HG03575 (cell line): ENCODE results near the gene PLXDC2.
A peak's percentile ranks its signal among the peaks of the same experiment; 100 is the strongest.
"Not testable (repeated sequence)": the region's sequence is repeated elsewhere in the genome, so short reads cannot be mapped to it uniquely, and the experiment has no call there.

Experiments
- ATAC-seq: cut with Tn5 transposase; IDR thresholded peaks from one replicate; pipeline ENCODE4 v1.9.1; 2021; ENCODE audit not compliant: unreplicated experiment, insufficient number of reproducible peaks, low FRiP score; ENCODE audit errors: extremely low read depth

The PLXDC2 gene

GRCh38 chr10:19998482-19998881 is 182.2 kb downstream of the PLXDC2 start:
- ATAC-seq = no peak

GRCh38 chr10:19999431-19999830 is 183.2 kb downstream of the PLXDC2 start:
- no peak for ATAC-seq

GRCh38 chr10:20002026-20002425 is 185.8 kb downstream of the PLXDC2 start:
- ATAC-seq = not testable (repeated sequence)

- ATAC-seq = no peak
These were observed 186.4 kb downstream of the PLXDC2 start for GRCh38 chr10:20002657-20003056.

- peak; percentile 23 for ATAC-seq
These were observed 187.9 kb downstream of the PLXDC2 start for GRCh38 chr10:20004087-20004523.

- no peak for ATAC-seq
These were observed 189.4 kb downstream of the PLXDC2 start for GRCh38 chr10:20005638-20006037.

- no peak for ATAC-seq
These were observed 190.1 kb downstream of the PLXDC2 start for GRCh38 chr10:20006169-20006870.

- no peak for ATAC-seq
These were observed 191.2 kb downstream of the PLXDC2 start for GRCh38 chr10:20007426-20007825.

GRCh38 chr10:20013991-20014750 is 197.9 kb downstream of the PLXDC2 start:
- no peak for ATAC-seq

- ATAC-seq = no peak
These were observed 201.7 kb downstream of the PLXDC2 start for GRCh38 chr10:20017961-20018360.

GRCh38 chr10:20020677-20021076 is 204.4 kb downstream of the PLXDC2 start:
- no peak for ATAC-seq

GRCh38 chr10:20029523-20029922 is 213.3 kb downstream of the PLXDC2 start:
- ATAC-seq = no peak

- no peak for ATAC-seq
These were observed 217.2 kb downstream of the PLXDC2 start for GRCh38 chr10:20033476-20033875.

GRCh38 chr10:20034732-20035131 is 218.5 kb downstream of the PLXDC2 start:
- no peak for ATAC-seq

- ATAC-seq = no peak
These were observed 223.8 kb downstream of the PLXDC2 start for GRCh38 chr10:20040012-20040411.

GRCh38 chr10:20041931-20042330 is 225.7 kb downstream of the PLXDC2 start:
- ATAC-seq = no peak

- ATAC-seq = not testable (repeated sequence)
These were observed 228.9 kb downstream of the PLXDC2 start for GRCh38 chr10:20045100-20045499.

- no peak for ATAC-seq
These were observed 231.9 kb downstream of the PLXDC2 start for GRCh38 chr10:20048161-20048560.

GRCh38 chr10:20058135-20058534 is 241.9 kb downstream of the PLXDC2 start:
- ATAC-seq = no peak

- no peak for ATAC-seq
These were observed 243.0 kb downstream of the PLXDC2 start for GRCh38 chr10:20059084-20059835.
